Stimulated activated CD4-positive, alpha-beta T cell treated with anti-CD3 and anti-CD28 coated beads, Interleukin-15, amount 100 ng/mL, for 48 hours (primary cell): ENCODE data around the gene DMRT2.

ENCODE experiments used
- DNase-seq, 2 donors: peaks; one replicate each; pipeline ENCODE4 v3.0.0-alpha.2; 2020; ENCODE audit warnings: low read depth in 2 of 2

The DMRT2 gene

GRCh38 chr9:1050125-1050895 lies at the start of gene DMRT2:
DMRT2 (plus strand) TSS chr9:1050357; CDS start chr9:1051614, 1,257 bp downstream.
- no peak for DNase-seq

DNA sequence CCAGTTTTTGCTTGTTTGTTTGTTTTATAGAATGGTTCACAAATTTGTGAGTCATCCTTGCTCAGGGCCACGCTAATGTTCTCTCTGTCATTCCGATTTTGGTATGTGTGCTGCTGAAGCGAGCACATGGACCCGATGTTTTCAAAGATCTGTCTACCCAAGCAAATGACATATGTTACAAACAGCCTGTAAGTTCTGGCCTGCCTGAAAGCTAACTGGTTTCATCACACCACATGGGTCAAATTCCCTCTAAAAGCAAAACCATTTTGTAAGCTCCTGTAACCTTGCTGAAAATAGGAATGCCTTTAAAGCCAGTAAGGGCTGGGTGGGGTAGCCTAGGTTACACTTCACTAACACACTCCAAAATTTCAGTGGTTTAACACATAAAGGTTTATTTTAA lies 48.3 kb upstream of the DMRT2 start:
- DNase-seq = no peak

GRCh38 chr9:1002678-1003077 lies 47.5 kb upstream of the DMRT2 start:
- no peak for DNase-seq

- DNase-seq = no peak
Observed at GRCh38 chr9:1005043-1005667, 45.0 kb upstream of the DMRT2 start.

DNA sequence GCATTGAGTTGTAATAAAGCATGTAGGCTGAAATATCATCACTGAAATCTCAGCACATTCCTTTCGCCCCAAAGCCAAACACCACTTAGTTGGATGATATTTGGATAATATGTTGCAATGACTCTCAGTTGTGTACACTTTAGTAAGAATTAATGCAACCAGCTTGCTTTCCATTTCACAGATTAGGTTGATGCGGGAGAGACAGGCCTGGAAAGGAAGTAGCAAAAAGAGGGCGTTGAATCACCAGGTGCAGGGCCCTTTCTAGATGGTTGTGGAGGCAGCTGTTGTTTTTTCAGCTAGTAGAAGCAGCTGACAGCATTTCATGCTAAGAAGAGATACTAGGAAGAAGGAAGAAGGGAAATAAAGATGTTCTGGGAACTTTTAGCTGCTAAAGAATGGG lies 42.8 kb upstream of the DMRT2 start:
- DNase-seq = no peak

DNA sequence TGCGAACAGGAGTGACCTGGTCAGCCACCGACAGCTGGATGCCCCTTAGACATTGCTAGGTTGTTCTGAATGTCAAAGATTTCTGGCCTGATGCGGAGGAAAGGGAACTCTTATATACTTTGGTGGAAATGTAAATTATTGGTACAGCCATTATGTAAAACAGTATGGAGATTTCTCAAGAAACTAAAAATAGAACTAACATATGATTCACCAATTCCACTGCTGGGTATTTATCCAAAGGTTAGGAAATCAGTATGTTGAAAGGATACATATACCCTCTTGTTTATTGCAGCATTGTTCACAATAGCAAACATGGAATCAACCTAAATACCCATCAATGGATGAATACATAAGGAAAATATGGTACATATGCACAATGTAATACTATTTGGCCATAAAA lies 41.9 kb upstream of the DMRT2 start:
- DNase-seq = no peak

- peak; percentile 62 to 64 for DNase-seq
Observed at GRCh38 chr9:1009101-1009707, 41.0 kb upstream of the DMRT2 start.

DNA sequence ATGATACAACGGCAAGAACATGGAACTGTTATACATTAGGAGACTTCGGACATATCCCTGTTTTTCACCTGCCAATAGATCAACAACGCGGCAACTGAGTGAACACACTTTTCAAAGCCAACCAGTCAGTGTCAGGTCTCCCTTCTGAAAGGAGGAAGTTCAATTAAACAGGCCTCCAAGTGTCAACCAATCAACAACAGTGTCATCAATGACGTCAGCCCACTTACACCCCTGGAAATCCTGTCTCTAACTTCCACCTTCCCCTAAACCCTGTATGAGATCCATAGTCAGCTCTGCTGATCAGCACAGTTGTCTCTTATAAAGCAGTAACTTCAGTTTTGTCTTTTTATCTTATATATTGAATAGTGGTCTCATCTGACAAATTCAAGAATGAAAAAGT lies 37.1 kb upstream of the DMRT2 start:
- no peak for DNase-seq

DNA sequence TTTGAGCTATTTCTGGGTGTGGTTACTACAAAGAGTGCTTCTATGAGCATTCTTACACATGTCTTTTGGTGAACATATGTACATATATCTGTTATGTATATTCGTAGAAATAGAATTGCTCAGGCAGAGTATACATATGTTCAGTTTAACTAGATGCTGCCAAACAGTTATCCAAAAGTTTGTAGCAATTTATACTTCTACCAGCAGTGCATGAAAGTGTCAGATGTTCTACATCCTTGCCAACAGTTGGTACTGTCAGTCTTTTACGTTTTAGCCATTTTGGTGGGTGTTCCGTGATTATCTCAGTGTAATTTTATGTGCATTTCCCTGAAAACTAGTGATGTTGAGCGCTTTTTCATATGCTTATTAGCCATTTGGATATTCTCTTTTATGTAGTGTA lies 35.9 kb upstream of the DMRT2 start:
- no peak for DNase-seq

- DNase-seq = no peak
Observed at GRCh38 chr9:1014640-1015039, 35.5 kb upstream of the DMRT2 start.

DNA sequence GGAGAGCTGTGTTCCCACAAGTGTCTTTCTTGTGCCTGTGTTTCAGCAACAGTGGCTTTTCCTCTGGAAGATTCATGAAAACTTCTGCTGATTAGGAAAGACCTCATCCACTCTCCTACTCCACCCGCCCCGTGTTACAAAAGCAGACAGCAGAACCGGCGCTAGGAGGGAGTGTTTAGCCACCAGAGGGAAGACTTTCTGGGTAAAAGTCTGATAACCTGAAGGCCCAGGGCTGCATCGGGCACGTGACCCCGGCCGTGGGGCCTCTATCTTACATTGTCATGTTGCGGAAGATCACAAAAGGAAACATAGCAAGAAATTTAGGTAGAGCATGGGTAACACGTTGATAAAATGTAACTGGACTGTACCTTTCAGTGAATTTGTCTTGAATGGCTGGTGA lies 32.0 kb upstream of the DMRT2 start:
- no peak for DNase-seq

DNA sequence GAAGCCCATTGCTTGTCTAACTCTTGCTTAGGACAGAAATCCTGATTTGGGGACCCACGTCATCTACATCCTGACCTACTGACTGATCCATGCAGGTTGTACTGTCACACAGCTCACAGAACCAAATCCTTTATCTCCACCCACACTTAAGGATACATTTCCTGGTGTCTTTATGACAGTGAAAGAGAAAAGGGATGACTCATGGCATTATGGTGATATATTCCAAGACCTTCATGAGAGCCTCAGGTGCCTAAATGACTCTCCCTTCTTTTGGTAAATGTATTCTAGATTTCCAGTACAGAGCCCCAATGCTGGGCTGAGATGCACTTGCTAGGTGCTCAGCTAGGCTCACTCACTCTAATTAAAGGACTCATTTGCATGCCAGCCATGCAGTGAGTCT lies 26.0 kb upstream of the DMRT2 start:
- DNase-seq = no peak

- no peak for DNase-seq
Observed at GRCh38 chr9:1025131-1025530, 25.0 kb upstream of the DMRT2 start.

- DNase-seq = no peak
Observed at GRCh38 chr9:1026219-1026618, 23.9 kb upstream of the DMRT2 start.

GRCh38 chr9:1028501-1029190 lies 21.5 kb upstream of the DMRT2 start:
- no peak for DNase-seq

- DNase-seq = no peak
Observed at GRCh38 chr9:1031951-1032601, 18.1 kb upstream of the DMRT2 start.

- DNase-seq = no peak
Observed at GRCh38 chr9:1034271-1034670, 15.9 kb upstream of the DMRT2 start.

DNA sequence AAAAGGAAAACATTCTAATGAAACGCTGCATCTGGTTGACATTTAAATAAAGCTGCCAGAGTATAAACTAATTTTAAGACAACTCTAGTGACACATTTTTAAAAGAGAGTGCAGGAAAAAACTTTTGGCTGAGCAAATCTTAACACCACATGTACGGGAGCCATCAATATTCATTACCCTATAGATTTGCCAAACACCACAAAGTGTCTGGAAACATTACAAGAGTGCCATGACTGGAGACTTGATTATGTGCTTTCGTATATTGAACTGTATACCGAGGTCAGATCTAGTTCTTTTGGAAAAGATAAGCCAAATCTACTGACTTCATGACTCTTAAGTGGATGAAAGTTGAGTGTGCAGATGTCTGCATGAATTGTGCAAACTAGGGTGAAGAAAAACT lies 10.6 kb upstream of the DMRT2 start:
- DNase-seq = no peak

DNA sequence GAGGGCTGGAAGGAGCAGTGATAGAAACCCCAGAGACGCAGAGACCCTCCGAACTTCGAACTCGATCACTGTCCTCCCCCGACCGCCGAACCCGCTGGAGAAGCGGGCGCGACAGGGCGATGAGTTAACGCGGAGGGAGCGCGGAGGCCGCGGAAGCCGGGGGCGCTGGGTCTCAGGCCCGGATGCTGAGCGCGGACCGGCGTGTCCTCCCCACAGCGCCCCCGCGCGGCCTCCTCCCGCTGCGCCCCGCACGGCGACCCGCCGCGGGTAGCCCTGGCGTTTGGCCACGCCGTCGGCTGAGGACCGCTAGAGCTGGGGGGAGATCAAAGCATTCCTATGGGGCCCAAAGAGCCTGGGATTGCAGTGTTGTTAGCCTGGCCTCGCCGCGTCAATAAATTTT lies 7.7 kb upstream of the DMRT2 start:
- no peak for DNase-seq

DNA sequence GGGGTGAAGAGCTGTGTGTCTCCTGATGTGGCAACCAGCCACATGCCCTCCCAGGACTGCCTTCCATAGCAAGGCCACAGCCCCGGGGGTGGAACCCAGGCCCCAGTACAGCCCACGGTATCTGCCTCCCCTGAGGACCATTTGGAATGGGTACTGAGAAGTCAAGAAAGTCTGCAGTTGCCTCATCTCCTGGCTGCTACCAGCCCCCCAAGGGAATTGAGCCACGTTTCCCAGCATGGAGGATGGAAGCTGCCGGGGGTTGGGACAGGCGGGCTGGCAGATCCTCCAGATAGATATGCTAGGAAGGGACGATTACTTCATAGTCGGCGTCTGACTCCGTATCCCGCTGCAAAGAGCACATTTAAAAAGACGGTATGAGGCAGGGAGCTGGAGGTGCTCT lies 5.5 kb upstream of the DMRT2 start:
- DNase-seq = no peak

- no peak for DNase-seq
Observed at GRCh38 chr9:1046639-1047572, 3.3 kb upstream of the DMRT2 start.
